ENCODE data around the gene TRPM2.

- TF ChIP-seq RFX5 (IDR thresholded peaks at IDR 0.05; ENCODE audit: low read depth, low read length) (no peak), CTCF (conservative IDR thresholded peaks at IDR 0.05; ENCODE audit: low read depth, low read length) (no peak), MXI1 (IDR thresholded peaks at IDR 0.05; ENCODE audit: borderline replicate concordance, low read depth, low read length) (no peak), RAD21 (IDR thresholded peaks at IDR 0.05; ENCODE audit: low read length) (no peak), POLR2A (IDR thresholded peaks at IDR 0.05; ENCODE audit: low read depth, low read length) (no peak), USF2 (IDR thresholded peaks at IDR 0.05; ENCODE audit: low read depth, low read length) (no peak), CEBPB (IDR thresholded peaks at IDR 0.05; ENCODE audit: low read depth, low read length) (no peak)
Observed at GRCh38 chr21:44384968-44385367, 31.5 kb downstream of the TRPM2 start.

Measured in IMR-90 (cell line).